GM19452 (cell line): ENCODE measurements around the gene CAMTA1.

ENCODE experiments used
- ATAC-seq: cut with Tn5 transposase; IDR thresholded peaks from one replicate; pipeline ENCODE4 v1.9.1; 2021; ENCODE audit not compliant: unreplicated experiment

Gene CAMTA1

DNA sequence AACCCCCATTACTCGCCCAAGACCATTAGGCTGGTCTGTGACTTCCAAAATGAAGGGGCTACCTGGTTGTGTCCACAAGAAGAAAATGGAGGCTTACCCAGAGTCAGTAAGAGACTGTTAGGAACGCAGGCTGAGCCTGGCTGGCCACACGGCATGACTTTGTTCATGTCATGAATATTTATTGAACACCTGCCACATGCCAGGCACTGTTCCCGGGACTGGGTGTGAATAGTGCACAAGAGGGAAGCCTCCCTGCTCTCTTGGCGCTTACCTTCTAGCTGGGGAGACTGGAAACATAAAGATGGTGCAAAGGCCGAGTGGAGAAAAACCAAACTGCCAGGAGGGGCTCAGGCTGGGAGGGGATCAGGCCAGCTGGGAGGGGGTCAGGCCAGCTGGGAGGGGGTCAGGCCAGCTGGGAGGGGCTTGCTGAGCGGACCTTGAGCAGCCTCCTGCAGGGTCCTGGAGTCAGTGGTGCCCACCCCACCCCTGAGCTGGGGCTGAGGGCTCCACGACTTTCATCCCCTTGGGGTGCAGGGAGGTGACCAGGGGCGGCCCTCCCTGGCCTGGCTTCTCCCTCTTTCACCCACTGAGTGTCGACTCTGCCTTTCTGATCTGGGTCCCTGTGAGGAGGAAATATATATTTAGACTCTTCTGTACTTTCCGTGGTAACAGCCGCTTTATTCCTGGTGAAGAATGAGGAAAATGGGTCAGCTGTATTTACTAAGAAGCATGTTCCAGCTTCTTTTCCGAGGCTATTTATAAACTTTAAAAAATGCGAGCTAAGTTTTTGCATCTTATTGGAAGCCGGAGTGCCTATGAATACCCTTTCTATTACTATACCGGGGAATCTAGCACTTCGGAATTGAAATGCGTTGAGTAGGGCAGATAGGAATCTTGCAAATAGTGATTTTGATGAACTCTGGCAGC lies 139.0 kb downstream of the CAMTA1 start:
- no peak for ATAC-seq

DNA sequence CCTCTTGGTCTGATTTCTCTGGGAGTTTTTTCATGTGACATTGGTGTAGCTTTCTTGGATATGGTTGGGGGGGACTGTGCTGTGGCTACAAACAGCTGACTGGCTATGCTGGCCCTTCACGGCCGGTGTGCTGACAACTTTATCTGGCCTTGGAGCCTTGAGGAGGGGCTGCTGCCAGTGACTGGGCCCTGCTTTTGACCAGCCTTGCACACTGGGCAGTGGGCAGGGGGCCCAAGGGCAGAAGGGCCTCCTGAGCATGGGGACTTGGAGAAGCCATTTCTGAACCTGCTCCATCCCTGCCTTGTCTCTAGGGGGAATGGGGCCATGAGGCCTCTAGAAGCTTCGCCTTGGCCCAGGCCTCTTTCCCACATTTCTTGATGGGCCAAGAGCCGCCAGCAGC lies 139.6 kb downstream of the CAMTA1 start:
- ATAC-seq, result no peak

DNA sequence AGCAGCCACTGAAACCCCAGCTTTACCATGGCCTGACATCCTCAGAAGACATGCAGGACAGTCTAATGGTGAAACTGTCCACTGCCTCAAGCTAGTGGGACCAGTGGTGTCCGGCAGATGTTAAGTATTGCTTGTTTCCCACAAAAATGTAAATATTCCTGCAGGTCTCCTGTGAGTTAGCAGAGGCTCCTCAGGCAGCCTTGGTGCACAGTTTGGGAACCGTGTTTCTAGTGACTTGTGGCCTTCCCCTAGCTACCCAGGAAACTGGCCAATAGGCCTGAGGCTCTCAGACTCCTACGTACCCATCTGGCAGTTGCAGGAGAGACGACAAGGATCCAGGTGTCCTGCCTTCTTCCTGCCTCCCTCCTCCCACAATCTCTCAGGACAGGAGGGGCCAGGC lies 142.4 kb downstream of the CAMTA1 start:
- no peak for ATAC-seq

DNA sequence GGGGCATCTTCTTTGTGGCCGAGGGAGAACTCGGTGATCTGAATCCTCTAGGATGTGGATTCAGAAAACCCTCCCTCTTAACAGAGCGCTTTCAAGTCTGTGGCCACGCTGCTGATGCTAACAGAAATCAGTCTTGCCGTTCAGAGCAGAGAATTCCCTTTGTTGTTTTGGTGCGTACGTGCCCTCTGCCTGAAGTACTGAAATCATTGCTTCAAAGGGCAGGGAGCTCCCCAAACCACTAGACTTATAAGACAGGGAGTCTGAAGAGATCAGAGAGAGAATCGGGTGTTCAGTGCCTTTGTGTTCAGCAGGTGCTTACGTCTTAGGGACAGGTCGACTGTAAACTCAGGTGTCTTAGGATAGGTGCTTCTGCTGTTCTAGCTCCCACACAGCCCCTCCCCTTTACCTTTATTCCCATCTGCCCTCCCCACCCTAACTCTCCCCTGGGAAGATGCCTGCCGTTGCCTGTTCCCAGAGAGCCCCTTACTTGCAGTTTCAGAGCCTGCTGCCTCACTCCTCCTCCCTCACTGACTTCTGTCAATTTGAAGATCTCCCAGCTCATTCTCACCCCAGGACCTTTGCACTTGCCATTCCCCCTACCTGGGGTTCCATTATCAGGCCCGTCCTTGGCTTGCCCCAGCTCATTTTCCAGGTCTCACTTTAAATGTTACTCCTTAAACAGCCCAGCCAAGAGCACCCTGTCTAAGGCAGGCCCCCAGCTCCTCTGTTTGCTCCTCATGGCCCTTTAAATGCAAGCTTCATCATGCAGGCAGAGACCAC lies 143.0 kb downstream of the CAMTA1 start:
- no peak for ATAC-seq

DNA sequence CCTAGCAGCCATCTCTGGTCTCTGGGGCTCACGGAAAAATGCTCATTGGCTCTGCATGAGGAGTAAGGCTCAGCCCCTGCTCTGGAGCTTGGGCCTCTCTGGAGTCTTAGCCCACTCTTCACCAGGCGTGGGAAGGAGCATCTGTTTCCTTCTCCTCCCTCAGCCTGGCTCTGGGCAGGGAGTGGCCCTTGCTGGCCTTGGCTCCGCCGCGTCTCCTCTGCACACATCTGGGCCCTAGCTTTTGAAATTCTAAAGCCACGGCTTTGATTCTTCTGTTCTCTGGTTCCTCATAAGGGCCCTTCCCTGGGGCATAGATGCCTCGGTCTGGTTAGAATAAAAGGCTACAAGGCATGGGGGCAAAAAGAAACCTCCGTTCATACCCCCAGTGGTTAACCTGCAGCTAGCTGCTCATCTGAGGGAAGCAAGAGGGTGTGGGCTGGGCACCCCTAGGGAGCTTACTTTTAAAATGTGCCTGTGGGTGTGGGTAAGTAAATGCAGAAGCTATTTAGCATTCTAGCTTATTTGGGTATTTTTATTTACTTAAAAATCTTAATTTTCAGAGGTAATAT lies 145.6 kb downstream of the CAMTA1 start:
- ATAC-seq, result no peak

DNA sequence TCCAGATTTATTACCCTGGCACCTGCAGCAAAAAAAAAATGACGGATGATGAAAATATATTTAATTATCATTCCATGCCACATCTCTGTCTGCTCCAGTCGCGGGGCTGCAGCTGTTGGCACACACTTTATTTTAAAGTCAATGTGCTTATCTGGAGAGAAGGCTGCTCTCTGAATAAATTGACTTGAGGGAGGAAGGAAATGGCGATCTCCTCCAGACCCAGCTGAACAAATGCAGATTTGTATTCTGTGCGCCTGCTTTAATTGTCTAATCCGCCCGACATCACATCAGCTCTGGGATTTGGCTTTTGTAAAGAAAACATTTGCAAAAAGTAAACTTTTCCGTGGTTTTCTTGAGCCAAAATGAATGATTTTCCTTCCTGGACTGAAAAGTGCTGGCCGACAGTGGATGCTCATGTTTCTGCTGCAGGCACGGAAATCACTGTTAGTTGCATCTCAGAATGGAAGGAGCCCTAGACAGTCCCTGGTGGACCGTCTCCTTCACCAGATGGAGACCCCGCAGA lies 150.2 kb downstream of the CAMTA1 start:
- ATAC-seq, result no peak

DNA sequence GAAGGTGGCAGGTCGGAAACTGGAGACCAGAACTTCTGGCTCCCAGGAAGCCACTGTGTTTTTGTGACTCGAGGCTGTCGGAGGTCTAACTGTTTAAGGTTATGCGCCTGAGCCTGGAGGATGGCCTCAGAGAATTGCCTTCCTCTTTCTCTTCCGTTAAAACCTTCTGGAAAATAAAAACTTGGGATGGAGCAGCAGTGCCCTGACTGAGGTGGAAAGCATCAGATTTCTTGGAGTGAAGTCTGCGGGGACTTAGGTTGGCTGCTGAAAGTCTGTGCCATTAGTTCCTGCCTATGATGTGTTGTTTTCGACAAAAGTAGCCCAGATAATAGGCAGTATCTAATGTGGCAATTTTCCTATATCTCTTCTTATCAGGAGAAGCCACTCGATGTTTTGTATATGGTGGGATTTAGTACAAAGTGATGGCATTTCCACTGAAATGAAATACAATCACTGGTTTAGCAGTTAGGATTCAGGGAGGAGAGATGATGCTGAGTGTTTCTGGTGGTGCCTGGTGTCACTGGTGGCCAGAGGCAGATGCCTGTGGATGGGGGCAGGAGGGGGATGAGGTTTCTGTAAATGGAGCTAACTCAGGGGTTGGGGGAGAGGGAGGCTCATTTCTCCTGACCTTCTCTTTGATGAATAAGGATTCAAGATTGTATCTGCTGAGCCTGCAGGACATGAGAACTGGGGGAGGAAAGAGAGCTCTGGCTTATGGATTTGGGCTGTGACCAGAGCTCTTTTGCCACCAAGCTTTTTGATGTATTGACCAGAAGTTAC lies 150.8 kb downstream of the CAMTA1 start:
- ATAC-seq, result no peak

DNA sequence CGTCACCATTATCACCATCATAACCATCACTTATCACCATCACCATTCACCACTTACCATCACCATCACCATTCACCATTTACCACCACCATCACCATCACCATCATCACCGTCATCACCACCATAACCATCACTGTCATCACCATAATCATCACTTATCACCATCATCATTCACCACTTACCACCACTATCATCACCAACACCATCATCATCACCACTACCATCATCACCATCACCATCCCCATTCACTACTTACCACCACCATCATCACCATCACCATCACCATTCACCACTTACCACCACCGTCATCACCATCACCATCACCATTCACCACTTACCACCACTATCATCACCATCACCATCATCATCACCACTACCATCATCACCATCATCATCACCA lies 151.8 kb downstream of the CAMTA1 start:
- no peak for ATAC-seq

DNA sequence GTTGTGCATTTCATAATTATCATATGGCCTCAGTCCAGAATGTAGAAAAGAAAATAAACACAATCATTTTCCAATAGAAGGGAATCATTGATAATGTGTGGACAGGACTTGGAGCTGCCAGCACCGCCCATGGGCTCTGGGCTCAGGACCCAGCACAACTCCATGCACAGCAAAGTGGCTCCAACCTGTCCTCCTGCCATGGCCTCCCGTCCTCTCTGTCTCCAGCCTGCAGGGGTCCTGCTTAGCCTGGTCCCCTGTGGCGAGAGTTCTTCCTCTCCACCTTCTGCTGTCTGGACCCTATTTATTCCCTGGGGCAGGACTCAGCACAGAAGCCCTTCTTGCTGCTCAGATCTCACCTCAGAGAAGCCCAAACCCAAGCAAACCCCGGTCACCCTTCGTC lies 154.1 kb downstream of the CAMTA1 start:
- no peak for ATAC-seq

DNA sequence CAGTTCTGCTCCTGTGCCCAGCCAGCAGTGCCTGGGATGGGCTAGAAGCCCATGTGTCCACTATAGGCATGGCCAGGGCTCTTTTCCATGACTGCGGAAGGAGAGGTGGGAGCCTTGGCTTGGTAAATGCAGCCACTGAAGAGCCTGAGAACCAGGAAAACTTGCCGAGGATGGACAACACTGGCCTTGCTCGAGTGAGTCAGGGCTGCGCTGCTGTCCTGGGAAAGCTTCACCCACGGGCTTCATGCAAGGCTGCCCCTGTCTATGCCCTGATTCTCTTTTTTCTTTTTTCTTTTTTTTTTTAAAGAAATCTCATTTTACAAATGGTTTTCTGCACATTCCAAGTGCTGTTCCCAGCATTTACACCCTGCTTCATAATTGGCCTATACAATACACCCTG lies 156.5 kb downstream of the CAMTA1 start:
- no peak for ATAC-seq

DNA sequence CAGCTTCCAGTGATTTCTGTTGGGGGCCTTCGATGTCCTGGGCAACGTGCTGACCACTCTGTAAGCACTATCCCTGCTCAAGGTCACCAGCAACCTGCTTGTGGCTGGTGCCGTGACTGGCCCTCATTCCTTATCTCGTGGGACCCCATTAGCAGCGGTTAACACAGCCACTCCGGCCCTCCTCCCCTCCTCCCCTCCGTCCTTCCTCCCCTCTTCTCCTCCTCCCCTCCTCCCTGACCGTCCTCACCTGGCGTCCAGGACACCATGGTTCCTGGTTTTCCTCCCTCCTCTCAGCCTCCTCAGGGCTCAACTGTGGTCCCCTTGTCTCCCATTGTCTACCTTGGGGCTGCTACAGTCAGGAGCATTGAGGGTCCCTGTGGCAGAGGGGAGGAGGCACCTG lies 157.7 kb downstream of the CAMTA1 start:
- no peak for ATAC-seq

DNA sequence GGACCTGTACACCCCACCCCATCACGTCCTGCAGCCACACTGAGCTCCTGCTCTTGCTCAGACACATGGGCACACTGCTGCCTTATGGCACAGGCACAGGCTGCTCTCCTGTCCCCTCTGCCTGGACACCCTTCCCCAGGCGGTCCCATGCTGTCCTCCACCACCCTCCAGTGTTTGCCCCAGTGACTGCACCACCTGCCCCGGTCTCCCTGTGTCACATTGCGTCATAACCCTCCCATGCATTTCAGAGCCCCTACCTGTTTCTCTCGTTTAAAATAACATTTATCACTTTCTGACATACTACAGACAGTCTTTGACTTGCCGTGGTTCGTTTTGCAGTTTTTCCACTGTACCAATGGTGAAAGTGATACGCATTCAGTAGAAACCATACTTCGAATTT lies 159.2 kb downstream of the CAMTA1 start:
- no peak for ATAC-seq

DNA sequence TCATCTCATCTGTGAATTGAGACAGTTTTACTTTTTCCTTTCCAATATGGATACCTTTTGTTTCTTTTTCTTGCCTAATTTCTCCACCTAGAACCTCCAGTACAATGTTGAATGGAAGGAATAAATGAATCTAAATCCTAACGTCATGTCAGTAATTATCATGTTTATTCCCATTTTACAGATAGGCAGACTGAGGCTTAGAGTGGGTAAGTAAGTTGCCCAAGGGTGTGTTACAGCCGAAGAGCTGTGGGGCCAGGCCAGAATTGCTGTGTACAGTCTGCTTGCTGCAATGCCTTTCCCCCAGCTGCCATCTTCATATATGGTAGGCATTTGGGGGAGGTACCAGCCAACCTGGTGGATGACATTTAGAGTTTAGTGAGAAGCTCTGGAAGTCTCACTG lies 162.7 kb downstream of the CAMTA1 start:
- ATAC-seq, result no peak

DNA sequence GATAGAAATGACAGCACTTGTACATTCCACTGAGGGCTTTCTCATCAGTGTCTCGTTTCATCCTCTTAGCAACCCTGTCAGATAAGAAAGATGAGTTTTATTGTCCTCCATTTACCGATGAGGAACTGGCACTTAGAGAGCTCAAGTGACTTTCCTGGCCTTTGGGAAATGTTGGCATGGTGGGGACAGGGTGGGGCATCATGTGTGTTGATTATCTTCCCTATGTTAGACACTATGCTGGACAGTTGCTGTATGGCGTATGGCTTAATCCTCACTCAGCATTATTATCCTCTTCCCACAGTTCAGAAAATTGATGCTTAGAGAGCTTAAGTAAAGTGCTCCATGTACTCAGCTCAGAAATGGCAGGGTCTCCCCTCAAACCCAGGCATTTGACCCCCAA lies 163.2 kb downstream of the CAMTA1 start:
- ATAC-seq, result no peak

DNA sequence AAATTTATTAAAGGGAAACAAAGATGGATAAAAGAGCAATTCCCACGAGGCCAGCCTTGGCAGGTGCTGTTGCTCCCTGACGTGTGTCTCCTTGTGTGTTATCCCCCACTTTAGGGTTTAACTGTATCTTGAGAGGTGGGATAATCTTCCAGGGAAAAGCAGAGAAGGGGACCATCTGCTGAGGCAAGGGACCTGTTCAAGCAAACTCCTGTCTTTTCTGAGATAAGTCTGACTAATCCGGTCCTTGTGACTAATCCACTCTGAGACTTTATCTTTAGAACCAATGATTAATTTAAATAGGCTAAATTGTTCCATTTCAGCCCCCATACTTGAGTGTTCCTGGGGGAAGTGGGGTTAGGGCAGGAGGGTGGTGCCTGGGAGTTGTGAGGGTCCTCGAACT lies 163.6 kb downstream of the CAMTA1 start:
- no peak for ATAC-seq

DNA sequence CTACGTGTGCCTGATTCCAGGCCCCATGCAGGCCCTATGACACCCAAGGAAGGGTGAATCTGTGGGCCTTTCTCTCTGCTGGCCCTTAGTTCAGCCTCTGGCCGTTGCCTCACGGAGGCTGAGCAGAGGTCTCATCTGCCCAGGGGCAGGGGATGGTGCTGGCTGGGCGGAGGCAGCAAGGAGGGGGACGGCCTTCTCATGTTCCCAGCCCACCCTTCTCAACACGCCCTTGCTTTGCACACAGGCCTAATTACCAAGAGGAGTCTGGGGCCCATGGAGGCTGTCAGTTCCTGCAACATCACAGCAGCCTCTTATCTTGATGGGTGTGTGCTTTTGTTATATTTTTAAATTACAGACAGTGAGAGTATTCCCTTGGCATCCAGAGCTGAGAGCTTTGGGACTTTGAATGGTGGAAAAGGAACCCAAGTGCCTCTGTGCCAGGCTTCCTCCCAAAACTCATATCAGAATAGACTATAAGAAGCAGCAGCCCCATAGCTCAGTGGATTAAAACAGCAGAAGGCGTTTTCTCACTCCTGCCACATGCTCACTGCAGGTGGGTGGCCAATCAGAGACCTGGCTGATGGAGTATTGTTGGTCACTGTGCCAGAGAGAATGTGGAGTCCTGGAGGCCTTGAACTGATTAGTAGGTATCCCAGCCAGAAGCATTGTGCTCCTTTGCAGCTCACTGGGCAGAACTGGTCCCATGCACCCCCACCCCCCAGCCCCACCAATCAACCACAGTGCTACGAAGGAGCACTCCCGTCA lies 164.9 kb downstream of the CAMTA1 start:
- ATAC-seq, result no peak

DNA sequence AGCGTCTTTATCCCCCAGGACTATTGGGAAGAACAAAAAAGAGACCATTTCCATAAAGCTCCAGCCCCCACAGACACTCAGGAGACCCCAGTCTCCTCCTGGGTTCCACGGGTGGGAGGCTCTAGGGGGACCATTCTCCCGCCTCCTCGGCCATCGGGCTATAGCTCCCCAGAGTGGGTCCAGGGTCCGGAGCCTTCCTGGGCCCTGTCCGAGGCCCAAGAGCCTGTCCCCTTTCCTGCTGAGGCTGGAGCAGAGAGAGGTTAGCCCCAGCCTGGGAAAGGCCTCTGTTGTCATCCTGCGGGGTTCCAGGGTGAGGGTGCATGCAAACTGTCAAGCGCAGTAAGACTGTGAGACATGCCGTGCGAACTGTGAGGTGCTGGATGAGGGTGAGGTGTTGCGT lies 166.3 kb downstream of the CAMTA1 start:
- no peak for ATAC-seq

DNA sequence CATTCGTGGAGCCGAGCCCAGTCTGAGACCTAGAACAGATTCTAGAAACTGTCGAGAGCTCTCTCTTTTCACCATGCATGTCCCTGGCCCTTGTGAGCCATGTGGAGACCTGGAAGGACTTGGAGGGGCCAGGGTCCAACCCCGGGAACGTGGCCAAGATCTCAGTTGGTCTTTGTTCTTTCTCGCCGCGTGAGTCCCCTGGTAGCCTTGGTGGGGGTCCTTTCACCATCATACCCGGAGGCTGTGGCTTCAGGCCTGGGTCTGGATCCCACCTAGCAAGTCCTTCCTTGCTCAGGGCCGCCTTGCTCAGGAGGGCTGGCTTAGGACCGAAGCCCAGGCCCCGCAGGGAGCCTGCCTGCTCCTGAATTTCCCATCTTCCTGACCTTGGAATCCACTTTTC lies 168.0 kb downstream of the CAMTA1 start:
- no peak for ATAC-seq

DNA sequence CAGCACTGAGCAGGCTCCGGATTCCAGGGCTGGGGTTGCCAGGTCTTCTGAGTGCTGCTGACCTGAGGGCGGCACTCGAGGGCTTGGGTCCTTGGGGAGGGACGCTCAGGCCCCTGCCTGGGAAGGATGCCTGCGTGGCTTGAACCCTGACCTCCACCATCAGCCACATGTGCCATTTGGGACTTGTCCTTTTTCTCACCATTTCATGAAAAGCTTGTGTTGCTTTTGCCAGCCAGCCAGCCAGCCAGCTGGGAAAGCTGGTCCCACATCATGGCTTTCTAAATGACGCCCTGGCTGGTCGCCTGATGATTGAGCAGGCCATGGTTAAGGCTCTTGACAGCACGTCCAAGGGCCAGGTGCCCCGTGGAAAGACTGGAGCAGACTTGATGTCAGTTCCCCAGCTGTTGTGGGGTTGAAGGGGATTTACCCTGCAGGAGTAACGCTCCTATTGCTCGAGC lies 168.7 kb downstream of the CAMTA1 start:
- ATAC-seq, result no peak

DNA sequence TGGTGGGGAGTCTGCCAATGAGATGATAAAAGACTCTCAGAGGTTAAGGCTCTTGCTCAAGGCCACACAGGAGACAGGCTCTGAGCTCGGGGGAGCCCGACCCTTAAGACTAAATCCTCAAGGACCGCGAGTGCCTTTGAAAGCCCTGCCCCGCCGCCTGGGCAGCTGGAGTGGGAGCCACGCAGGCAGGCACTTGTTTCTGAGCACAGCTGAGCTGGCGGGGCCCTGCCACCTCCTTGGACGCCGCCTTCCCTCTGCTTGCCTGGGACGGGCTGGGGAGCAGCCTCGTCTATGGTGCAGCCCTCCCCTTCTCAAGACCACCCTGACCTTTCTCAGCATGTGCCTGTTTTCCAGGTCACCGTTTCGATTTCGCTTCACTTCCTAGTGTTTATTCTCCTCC lies 169.3 kb downstream of the CAMTA1 start:
- ATAC-seq, result no peak
